RWPE1 (cell line): ENCODE data around the gene PAIP2.

Source experiments
- CTCF ChIA-PET: fragments of 350-600 bp; sonication (Branson Sonifier 250); formaldehyde crosslinking; extraction: SDS; loops from one replicate; lab custom pipeline; 2021; lab: Yijun Ruan, JAX
- POLR2A ChIA-PET: fragments of 400-600 bp; formaldehyde crosslinking; extraction: SDS; loops from one replicate; lab custom pipeline; 2020; ENCODE audit warnings: antibody characterized with exemption; ENCODE audit not compliant: low non-redundant PET; lab: Yijun Ruan, JAX
- DNase-seq: peaks from one replicate; pipeline ENCODE4 v3.0.0; 2012; ENCODE audit warnings: low spot score
- H3K27ac ChIP-seq: fragments of 450-650 bp; 2 replicates; pipeline ENCODE4 v1.5.1; 2017
- CTCF ChIP-seq: fragments of 450-650 bp; conservative IDR thresholded peaks from 2 replicates; pipeline ENCODE4 v1.5.1; 2017; ENCODE audit warnings: low read depth, mild to moderate bottlenecking

PAIP2 gene

DNA sequence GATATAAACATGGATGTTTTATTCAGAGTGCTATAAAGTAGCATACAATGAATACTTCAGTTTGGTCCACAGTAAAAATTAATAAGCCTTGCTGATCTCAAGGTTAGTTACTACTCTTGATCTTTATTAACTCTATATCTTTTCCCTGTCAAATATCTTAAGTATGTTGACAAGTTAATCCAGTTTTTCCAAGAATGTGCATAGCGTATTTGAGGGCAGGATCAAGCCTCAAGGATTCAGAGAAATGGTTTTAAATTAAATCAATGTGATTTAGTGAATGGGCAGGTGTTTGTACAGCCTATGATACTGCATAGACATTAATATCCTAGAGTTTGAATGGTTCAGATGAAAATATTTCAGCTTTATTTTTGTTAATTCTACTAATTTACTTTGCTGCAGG lies 27.4 kb upstream of the PAIP2 start:
- no peak overlapping the region for H3K27ac ChIP-seq
- DNase-seq, result no peak
- ChIA-PET CTCF (no interaction called here), POLR2A (no interaction called here)
- no peak for TF ChIP-seq CTCF

DNA sequence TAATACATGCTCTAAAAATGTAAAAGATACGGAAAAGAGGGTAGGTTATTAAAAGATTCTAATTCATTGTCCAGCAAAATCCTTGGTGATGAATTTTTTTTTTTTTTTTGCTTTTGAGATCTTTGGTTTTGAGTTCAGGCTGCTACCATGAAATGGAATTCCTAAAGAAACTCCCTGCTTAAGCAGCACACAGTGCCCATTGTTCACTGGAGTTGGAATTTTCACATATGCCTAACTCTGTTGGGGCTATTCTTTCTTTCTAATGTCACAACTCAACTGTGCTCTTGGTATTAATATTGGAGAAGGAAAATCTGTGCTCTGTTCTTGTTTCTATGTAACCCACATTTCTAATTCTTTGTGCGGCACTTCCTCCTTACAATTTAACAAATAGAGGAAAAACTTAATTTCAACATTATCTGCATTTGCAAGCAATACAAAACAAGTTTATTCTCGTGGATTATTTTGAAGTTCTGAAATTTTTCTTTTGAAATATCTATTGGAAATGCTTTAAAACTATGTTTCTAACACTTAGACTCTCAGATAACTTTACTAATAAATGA lies 26.5 kb upstream of the PAIP2 start:
- no peak for DNase-seq
- CTCF ChIA-PET, result interaction anchor here (1.1 kb wide), 1 partner anchor 15 kb away, joined by 3 read pairs; no protein-coding TSS in a partner anchor
- no peak overlapping the region for H3K27ac ChIP-seq
- POLR2A ChIA-PET, result no interaction called here
- TF ChIP-seq CTCF, result no peak

GRCh38 chr5:139335811-139336210 lies 5.8 kb upstream of the PAIP2 start:
- no peak for TF ChIP-seq CTCF
- ChIA-PET POLR2A (interaction anchor here (0.6 kb wide), 1 partner anchor 96 kb away, joined by 4 read pairs; no protein-coding TSS in a partner anchor), CTCF (interaction anchor here (0.6 kb wide), 2 partner anchors 216 to 543 kb away, joined by 3 to 4 read pairs; no protein-coding TSS in a partner anchor)
- no peak for DNase-seq
- peak overlapping the region; percentile 0; the same call in 1 of the 2 replicates for H3K27ac ChIP-seq

DNA sequence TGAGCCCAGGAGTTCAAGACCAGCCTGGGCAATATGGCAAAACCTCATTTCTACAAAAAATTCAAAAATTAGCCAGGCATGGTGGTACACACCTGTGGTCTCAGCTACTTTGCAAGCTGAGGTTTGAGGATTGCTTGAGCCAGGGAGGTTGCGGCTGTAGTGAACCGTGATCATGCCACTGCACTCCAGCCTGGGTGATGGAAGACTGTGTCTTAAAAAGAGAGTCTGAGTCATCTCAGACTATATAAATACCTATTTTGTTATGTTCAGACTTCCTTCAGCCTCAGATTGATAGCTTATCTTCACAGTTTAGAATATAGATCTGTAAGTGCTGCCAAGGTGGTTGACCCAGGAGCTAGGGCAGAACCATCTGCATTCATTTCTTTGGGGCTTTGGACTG lies 1.6 kb upstream of the PAIP2 start:
- ChIA-PET POLR2A (no interaction called here), CTCF (interaction anchor here (0.6 to 0.7 kb wide), 2 partner anchors 17 to 742 kb away, joined by 3 read pairs; no protein-coding TSS in a partner anchor)
- no peak for TF ChIP-seq CTCF
- H3K27ac ChIP-seq, result no peak overlapping the region
- DNase-seq, result no peak

- H3K27ac ChIP-seq, result peak overlapping the region; percentile 98
- no peak for DNase-seq
- TF ChIP-seq CTCF, result no peak
- CTCF ChIA-PET, result interaction anchor here (0.6 to 1.2 kb wide), 2 partner anchors 100 to 663 kb away, joined by 3 read pairs; no protein-coding TSS in a partner anchor
- POLR2A ChIA-PET, result interaction anchor here (1.0 to 1.2 kb wide), 2 partner anchors 8 to 15 kb away, joined by 3 to 5 read pairs; no protein-coding TSS in a partner anchor
These were observed 416 bp upstream of the PAIP2 start for GRCh38 chr5:139341187-139341688.

GRCh38 chr5:139342423-139342723 lies 719 bp downstream of the PAIP2 start:
- peak overlapping the region; percentile 98 for H3K27ac ChIP-seq
- ChIA-PET POLR2A (interaction anchor here (0.6 to 1.2 kb wide), 3 partner anchors 9 to 553 kb away, joined by 3 to 5 read pairs (median 3); no protein-coding TSS in a partner anchor), CTCF (interaction anchor here (0.6 to 0.9 kb wide), 4 partner anchors 9 to 59 kb away, joined by 3 to 5 read pairs (median 3); no protein-coding TSS in a partner anchor)
- no peak for TF ChIP-seq CTCF
- no peak for DNase-seq
